Endodermal cell (in vitro differentiated cells): ENCODE data around the gene CHD9NB. TPM values are rescaled to one million over a fixed set of nuclear protein-coding genes. Genes with fewer than 3 reads are reported as not detected.
A peak's percentile ranks its signal among the peaks of the same experiment; 100 is the strongest.

ENCODE experiments used
- DNase-seq: peaks from one replicate; pipeline ENCODE4 v3.0.0-alpha.2; 2017
- H3K27ac ChIP-seq: 2 replicates; pipeline ENCODE4 v1.5.1; 2013; ENCODE audit warnings: mild to moderate bottlenecking, low read depth, low read length, moderate library complexity
- H3K27me3 ChIP-seq: 2 replicates; pipeline ENCODE4 v1.6.1; 2013; ENCODE audit warnings: mild to moderate bottlenecking, low read length, moderate library complexity; ENCODE audit not compliant: insufficient read depth, control insufficient read depth, poor library complexity, severe bottlenecking
- H3K36me3 ChIP-seq: 2 replicates; pipeline ENCODE4 v1.7.0; 2013; ENCODE audit warnings: mild to moderate bottlenecking, low read length, moderate library complexity; ENCODE audit not compliant: control insufficient read depth, insufficient read depth
- H3K4me1 ChIP-seq: one replicate; pipeline ENCODE4 v1.7.0; 2013; ENCODE audit warnings: low read length; ENCODE audit not compliant: control insufficient read depth, insufficient read depth
- H3K4me3 ChIP-seq: 2 replicates; pipeline ENCODE4 v1.5.1; 2013; ENCODE audit warnings: mild to moderate bottlenecking, low read length, moderate library complexity
- H3K9ac ChIP-seq: 2 replicates; pipeline ENCODE4 v1.6.1; 2013; ENCODE audit warnings: mild to moderate bottlenecking, low read length, moderate library complexity; ENCODE audit not compliant: poor library complexity, severe bottlenecking; ENCODE audit errors: extremely low read depth
- H3K9me3 ChIP-seq: 2 replicates; pipeline ENCODE4 v1.6.1; 2013; ENCODE audit warnings: mild to moderate bottlenecking, low read length, moderate library complexity; ENCODE audit not compliant: control insufficient read depth
- H3K27ac Mint-ChIP-seq: 2 replicates; pipeline ENCODE4 v1.8.0; 2020; ENCODE audit warnings: mixed read lengths
- H3K27me3 Mint-ChIP-seq: 2 replicates; pipeline ENCODE4 v1.8.0; 2021; ENCODE audit warnings: mild to moderate bottlenecking, mixed read lengths; ENCODE audit not compliant: insufficient read depth
- H3K36me3 Mint-ChIP-seq: 2 replicates; pipeline ENCODE4 v1.8.0; 2020; ENCODE audit warnings: low read depth, mixed read lengths
- H3K4me1 Mint-ChIP-seq: 2 replicates; pipeline ENCODE4 v1.8.0; 2020; ENCODE audit warnings: mixed read lengths
- H3K4me3 Mint-ChIP-seq: 2 replicates; pipeline ENCODE4 v1.8.0; 2020; ENCODE audit warnings: mild to moderate bottlenecking, moderate library complexity, mixed read lengths
- H3K9me3 Mint-ChIP-seq: 2 replicates; pipeline ENCODE4 v1.8.0; 2020; ENCODE audit warnings: mild to moderate bottlenecking, mixed read lengths
- WGBS, 2 experiments: methylation state at CpG; one replicate each; pipeline versions ENCODE4 v1.1.5 to v1.1.7; 2013; ENCODE audit warnings: missing lambda C conversion rate in 2 of 2, mixed read lengths in 1 of 2; ENCODE audit not compliant: insufficient coverage in 1 of 2, insufficient read length in 1 of 2; 5-methylcytosine and 5-hydroxymethylcytosine counted together
- total RNA-seq, 2 donors: library from RNA; stranded (reverse); fragmentation: NEBNext Ultra II Directional in 1 of 2; extraction: Animal tissue kit (Norgen Biotek cat#: 25700) in 1 of 2; gene quantifications; 2 replicates in 1 of 2; 3 replicates in 1 of 2; pipeline ENCODE4 v1.2.1, GENCODE V29; 2021
- TF ChIP-seq, protein P1 (sequence below): fragments of 200-600 bp; sonication (generic); conservative IDR thresholded peaks from 2 replicates; pipeline ENCODE4 v1.5.0; 2021; ENCODE audit warnings: antibody characterized with exemption, mild to moderate bottlenecking

The CHD9NB gene
- total RNA-seq, 2 donors from 2014 or later, result 13.1 to 14.9 TPM

DNA sequence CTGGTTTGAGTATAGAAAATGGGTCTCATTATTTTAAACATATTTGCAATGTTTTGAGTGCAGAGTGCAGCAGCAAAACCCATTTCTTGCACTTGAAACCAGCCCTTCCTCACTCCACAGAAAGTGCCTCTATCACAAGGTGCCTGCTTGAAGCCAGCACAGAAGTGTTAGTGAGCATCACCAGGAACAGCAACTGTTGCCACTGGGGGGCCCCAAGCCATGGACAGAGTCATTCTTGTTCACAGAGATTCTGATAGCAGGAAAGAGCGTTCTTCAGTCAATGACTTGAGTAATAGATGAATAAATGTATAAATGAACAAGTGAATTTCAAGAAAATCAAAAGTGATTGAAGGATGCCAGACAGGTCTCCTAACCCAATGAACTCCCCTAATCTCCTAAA is 45.6 kb downstream of the CHD9NB start:
- Histone ChIP-seq H3K36me3 (no peaks in the 10 kb centered on the region), H3K4me1 (no peaks in the 10 kb centered on the region), H3K4me3 (no peak overlapping the region), H3K27ac (no peak overlapping the region), H3K9me3 (no peaks in the 10 kb centered on the region), H3K27me3 (no peaks in the 10 kb centered on the region), H3K9ac (no peak overlapping the region)
- Mint-ChIP-seq H3K27me3 (no peaks in the 10 kb centered on the region), H3K4me3 (no peak overlapping the region), H3K4me1 (no peaks in the 10 kb centered on the region), H3K36me3 (no peaks in the 10 kb centered on the region), H3K27ac (no peak overlapping the region), H3K9me3 (no peaks in the 10 kb centered on the region)
- WGBS, 2 experiments, result 100% methylated on average over 1 of the region's 1 CpG
- DNase-seq, result peak; percentile 63
- TF ChIP-seq, protein P1, sequence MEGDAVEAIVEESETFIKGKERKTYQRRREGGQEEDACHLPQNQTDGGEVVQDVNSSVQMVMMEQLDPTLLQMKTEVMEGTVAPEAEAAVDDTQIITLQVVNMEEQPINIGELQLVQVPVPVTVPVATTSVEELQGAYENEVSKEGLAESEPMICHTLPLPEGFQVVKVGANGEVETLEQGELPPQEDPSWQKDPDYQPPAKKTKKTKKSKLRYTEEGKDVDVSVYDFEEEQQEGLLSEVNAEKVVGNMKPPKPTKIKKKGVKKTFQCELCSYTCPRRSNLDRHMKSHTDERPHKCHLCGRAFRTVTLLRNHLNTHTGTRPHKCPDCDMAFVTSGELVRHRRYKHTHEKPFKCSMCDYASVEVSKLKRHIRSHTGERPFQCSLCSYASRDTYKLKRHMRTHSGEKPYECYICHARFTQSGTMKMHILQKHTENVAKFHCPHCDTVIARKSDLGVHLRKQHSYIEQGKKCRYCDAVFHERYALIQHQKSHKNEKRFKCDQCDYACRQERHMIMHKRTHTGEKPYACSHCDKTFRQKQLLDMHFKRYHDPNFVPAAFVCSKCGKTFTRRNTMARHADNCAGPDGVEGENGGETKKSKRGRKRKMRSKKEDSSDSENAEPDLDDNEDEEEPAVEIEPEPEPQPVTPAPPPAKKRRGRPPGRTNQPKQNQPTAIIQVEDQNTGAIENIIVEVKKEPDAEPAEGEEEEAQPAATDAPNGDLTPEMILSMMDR, result peak; percentile 66

DNA sequence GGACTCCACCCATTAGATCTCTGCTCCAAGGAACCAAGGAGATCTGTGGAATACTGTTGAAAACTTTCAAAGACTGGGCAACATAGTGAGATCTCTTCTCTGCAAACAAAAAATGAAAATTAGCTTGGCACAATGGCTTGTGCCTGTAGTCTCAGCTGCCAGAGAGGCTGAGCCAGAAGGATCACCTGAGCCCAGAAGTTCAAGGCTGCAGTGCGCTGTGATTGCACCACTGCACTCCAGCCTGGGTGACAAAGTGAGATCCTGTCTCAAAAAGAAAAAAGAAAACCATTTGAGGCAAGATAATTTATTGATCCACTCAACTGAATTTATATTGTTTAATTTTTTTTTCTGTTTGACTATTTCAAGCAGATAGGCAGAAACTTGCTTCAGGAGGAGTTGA is 54.8 kb downstream of the CHD9NB start:
- no peak overlapping the region for H3K4me3 Mint-ChIP-seq
- Histone ChIP-seq H3K36me3 (no peaks in the 10 kb centered on the region), H3K27ac (no peak overlapping the region), H3K9ac (no peak overlapping the region), H3K4me1 (no peaks in the 10 kb centered on the region), H3K9me3 (no peaks in the 10 kb centered on the region), H3K27me3 (no peaks in the 10 kb centered on the region), H3K4me3 (no peak overlapping the region)
- TF ChIP-seq, protein P1, result no peak
- 93 to 100% methylated on average over 1 of the region's 1 CpG for WGBS, 2 experiments
- no peaks in the 10 kb centered on the region for H3K27me3 Mint-ChIP-seq
- H3K27ac Mint-ChIP-seq, result no peak overlapping the region
- no peaks in the 10 kb centered on the region for H3K36me3 Mint-ChIP-seq
- no peaks in the 10 kb centered on the region for H3K4me1 Mint-ChIP-seq
- H3K9me3 Mint-ChIP-seq, result peaks cover 7% of the 10 kb centered on the region
- DNase-seq, result no peak

DNA sequence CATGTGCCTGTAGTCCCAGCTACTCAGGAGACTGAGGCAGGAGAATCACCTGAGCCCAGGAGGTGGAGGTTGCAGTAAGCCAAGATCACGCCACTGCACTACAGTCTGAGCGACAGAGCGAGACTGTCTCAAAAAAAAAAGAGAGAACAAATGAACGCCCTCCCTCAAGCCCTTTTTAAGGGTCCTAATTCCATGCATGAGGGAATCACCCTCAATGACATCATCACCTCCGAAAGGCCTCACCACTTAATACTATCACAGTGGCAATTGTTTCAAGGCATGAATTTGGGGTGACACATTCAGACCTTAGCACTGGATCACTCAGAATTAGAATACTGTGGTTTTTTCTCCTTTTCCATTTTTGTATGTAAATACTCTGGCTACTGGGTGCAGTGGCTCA is 57.8 kb downstream of the CHD9NB start:
- no peaks in the 10 kb centered on the region for H3K36me3 Mint-ChIP-seq
- WGBS, 2 experiments, result 90 to 96% methylated on average over 4 to 5 of the region's 5 CpGs
- no peaks in the 10 kb centered on the region for H3K4me1 ChIP-seq
- H3K4me3 Mint-ChIP-seq, result no peak overlapping the region
- peaks cover 8% of the 10 kb centered on the region for H3K9me3 Mint-ChIP-seq
- TF ChIP-seq, protein P1, result no peak
- H3K27me3 ChIP-seq, result no peaks in the 10 kb centered on the region
- no peak overlapping the region for H3K27ac ChIP-seq
- no peak overlapping the region for H3K9ac ChIP-seq
- H3K27me3 Mint-ChIP-seq, result no peaks in the 10 kb centered on the region
- no peaks in the 10 kb centered on the region for H3K9me3 ChIP-seq
- no peak overlapping the region for H3K4me3 ChIP-seq
- no peaks in the 10 kb centered on the region for H3K4me1 Mint-ChIP-seq
- no peaks in the 10 kb centered on the region for H3K36me3 ChIP-seq
- no peak overlapping the region for H3K27ac Mint-ChIP-seq
- DNase-seq, result no peak
